GDM1 (cell line): ENCODE measurements around the gene PUM1.

Source experiments
- DNase-seq: peaks from one replicate; lab custom pipeline; 2025; lab: John Stamatoyannopoulos, UW

Gene PUM1

GRCh38 chr1:30929135-30929889 is 136.2 kb downstream of the PUM1 start:
- DNase-seq, result peak; percentile 13

GRCh38 chr1:30928789-30929134 is 136.8 kb downstream of the PUM1 start:
- no peak for DNase-seq

GRCh38 chr1:30928171-30928570 is 137.3 kb downstream of the PUM1 start:
- no peak for DNase-seq

GRCh38 chr1:30927448-30927847 is 138.1 kb downstream of the PUM1 start:
- no peak for DNase-seq

GRCh38 chr1:30923597-30923996 is 141.9 kb downstream of the PUM1 start:
- no peak for DNase-seq

- no peak for DNase-seq
Observed at GRCh38 chr1:30920827-30921226, 144.7 kb downstream of the PUM1 start.

- peak; percentile 29 for DNase-seq
Observed at GRCh38 chr1:30919025-30919881, 146.3 kb downstream of the PUM1 start.

- no peak for DNase-seq
Observed at GRCh38 chr1:30916296-30916695, 149.2 kb downstream of the PUM1 start.

- no peak for DNase-seq
Observed at GRCh38 chr1:30915491-30916230, 149.9 kb downstream of the PUM1 start.

GRCh38 chr1:30914931-30915330 is 150.6 kb downstream of the PUM1 start:
- DNase-seq, result no peak

- no peak for DNase-seq
Observed at GRCh38 chr1:30914587-30914922, 151.0 kb downstream of the PUM1 start.

- no peak for DNase-seq
Observed at GRCh38 chr1:30912913-30913652, 152.4 kb downstream of the PUM1 start.

- no peak for DNase-seq
Observed at GRCh38 chr1:30912224-30912623, 153.3 kb downstream of the PUM1 start.

- peak; percentile 21 for DNase-seq
Observed at GRCh38 chr1:30911059-30911954, 154.2 kb downstream of the PUM1 start.

GRCh38 chr1:30909365-30910068 is 156.0 kb downstream of the PUM1 start:
- DNase-seq, result no peak

- DNase-seq, result no peak
Observed at GRCh38 chr1:30908696-30909364, 156.7 kb downstream of the PUM1 start, which contains the start of gene SDC3. TSS of gene SDC3 (minus strand) at chr1:30908758. CDS start at chr1:30908586, 172 bp downstream.

- DNase-seq, result no peak
Observed at GRCh38 chr1:30908316-30908695, 157.2 kb downstream of the PUM1 start.

- no peak for DNase-seq
Observed at GRCh38 chr1:30907481-30908315, 157.8 kb downstream of the PUM1 start.
